Endothelial cell of umbilical vein (primary cell): ENCODE data around the gene LGALS7.
"Not testable (repeated sequence)": the region's sequence is repeated elsewhere in the genome, so short reads cannot be mapped to it uniquely, and the experiment has no call there.

ENCODE experiments used
- EZH2 ChIP-seq: IDR thresholded peaks from 2 replicates; pipeline ENCODE4 v1.6.1; 2012; ENCODE audit warnings: borderline replicate concordance, low read depth, mild to moderate bottlenecking, moderate library complexity, low read length, inconsistent platforms; ENCODE audit not compliant: severe bottlenecking
- GATA2 ChIP-seq: IDR thresholded peaks from 2 replicates; pipeline ENCODE4 v1.7.0; 2011; ENCODE audit warnings: low read depth, mild to moderate bottlenecking, moderate library complexity, mixed read lengths, low read length; ENCODE audit not compliant: insufficient read length, insufficient read depth
- JUN ChIP-seq: IDR thresholded peaks from 2 replicates; pipeline ENCODE4 v1.6.1; 2011; ENCODE audit warnings: borderline replicate concordance, low read depth; ENCODE audit not compliant: insufficient read length, insufficient read depth
- MYC ChIP-seq: IDR thresholded peaks from one replicate; pipeline ENCODE4 v1.6.1; 2011; ENCODE audit warnings: mild to moderate bottlenecking, low read depth, low read length
- POLR2A ChIP-seq: IDR thresholded peaks from 2 replicates; pipeline ENCODE4 v1.6.1; 2012; ENCODE audit warnings: low read depth, mild to moderate bottlenecking, control low read depth, low read length
- POLR2AphosphoS5 ChIP-seq: IDR thresholded peaks from 2 replicates; pipeline ENCODE4 v1.6.1; 2012; ENCODE audit warnings: low read depth, mild to moderate bottlenecking, control low read depth, low read length, moderate library complexity; ENCODE audit not compliant: insufficient read depth
- TF ChIP-seq, protein P1 (sequence below), 2 donors: IDR thresholded peaks; 1 replicate in 1 of 2; 2 replicates in 1 of 2; pipeline ENCODE4 v1.5.1; 2011; ENCODE audit warnings: low read length in 2 of 2, mild to moderate bottlenecking in 2 of 2, moderate library complexity in 2 of 2, control low read depth in 1 of 2, inconsistent platforms in 1 of 2, low read depth in 1 of 2; ENCODE audit not compliant: insufficient read depth in 1 of 2; ENCODE audit errors: extremely low read depth in 1 of 2
- TF ChIP-seq, protein P2 (sequence below): IDR thresholded peaks from 2 replicates; pipeline ENCODE4 v1.6.1; 2011; ENCODE audit not compliant: insufficient read depth, insufficient read length

DNA sequence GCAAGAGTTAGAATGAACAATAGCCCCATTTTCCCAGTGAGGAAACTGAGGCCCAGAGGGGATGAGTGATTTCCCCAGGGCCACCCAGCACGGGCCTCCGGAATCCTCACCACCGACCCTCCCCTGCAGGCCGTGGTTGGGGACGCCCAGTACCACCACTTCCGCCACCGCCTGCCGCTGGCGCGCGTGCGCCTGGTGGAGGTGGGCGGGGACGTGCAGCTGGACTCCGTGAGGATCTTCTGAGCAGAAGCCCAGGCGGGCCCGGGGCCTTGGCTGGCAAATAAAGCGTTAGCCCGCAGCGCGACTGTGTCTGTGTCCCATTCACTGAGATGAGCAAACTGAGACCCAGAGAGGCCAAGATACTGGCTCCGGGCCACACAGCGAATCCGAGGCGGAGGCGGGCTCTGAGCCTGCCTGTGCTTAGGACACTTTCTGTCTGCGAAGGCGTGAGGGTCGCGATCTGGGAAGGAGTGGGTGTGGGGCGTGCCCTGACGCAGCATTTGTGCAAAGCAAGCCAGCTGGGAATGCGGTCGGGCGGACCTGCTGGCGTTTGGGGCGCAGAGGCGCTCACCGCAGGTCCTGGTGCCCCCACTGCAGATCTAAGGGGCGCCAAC, 18.2 kb upstream of the LGALS7 start:
- not testable (repeated sequence) for TF ChIP-seq EZH2, JUN, POLR2AphosphoS5, POLR2A, MYC, GATA2
- TF ChIP-seq, protein P1, sequence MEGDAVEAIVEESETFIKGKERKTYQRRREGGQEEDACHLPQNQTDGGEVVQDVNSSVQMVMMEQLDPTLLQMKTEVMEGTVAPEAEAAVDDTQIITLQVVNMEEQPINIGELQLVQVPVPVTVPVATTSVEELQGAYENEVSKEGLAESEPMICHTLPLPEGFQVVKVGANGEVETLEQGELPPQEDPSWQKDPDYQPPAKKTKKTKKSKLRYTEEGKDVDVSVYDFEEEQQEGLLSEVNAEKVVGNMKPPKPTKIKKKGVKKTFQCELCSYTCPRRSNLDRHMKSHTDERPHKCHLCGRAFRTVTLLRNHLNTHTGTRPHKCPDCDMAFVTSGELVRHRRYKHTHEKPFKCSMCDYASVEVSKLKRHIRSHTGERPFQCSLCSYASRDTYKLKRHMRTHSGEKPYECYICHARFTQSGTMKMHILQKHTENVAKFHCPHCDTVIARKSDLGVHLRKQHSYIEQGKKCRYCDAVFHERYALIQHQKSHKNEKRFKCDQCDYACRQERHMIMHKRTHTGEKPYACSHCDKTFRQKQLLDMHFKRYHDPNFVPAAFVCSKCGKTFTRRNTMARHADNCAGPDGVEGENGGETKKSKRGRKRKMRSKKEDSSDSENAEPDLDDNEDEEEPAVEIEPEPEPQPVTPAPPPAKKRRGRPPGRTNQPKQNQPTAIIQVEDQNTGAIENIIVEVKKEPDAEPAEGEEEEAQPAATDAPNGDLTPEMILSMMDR (IDR thresholded peaks at IDR 0.05; ENCODE audit: extremely low read depth in 1 of 2, insufficient read depth in 1 of 2, low read depth in 1 of 2, low read length in 2 of 2), result not testable (repeated sequence)
- TF ChIP-seq, protein P2, sequence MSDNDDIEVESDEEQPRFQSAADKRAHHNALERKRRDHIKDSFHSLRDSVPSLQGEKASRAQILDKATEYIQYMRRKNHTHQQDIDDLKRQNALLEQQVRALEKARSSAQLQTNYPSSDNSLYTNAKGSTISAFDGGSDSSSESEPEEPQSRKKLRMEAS, result not testable (repeated sequence)
